IMR-90 (cell line): ENCODE measurements around the gene TRAPPC2L. TPM values are rescaled to one million over a fixed set of nuclear protein-coding genes. Genes with fewer than 3 reads are reported as not detected.

Experiments used
- ATAC-seq: fragments of 200-7000 bp; cut with Tn5 transposase; 2 replicates; pipeline ENCODE4 v1.9.1; 2020; ENCODE audit warnings: low read depth, mild to moderate bottlenecking, moderate library complexity
- BruUV-seq: library from RNA; stranded (reverse); fragments of 400-500 nt; replicated peaks from 2 replicates; lab custom pipeline; 2021; lab: Mats Ljungman, UMichigan
- CTCF ChIA-PET: fragments of 300-600 bp; formaldehyde crosslinking; extraction: SDS; loops from one replicate; lab custom pipeline; 2021; ENCODE audit warnings: antibody characterized with exemption; lab: Yijun Ruan, JAX
- POLR2A ChIA-PET: fragments of 300-600 bp; sonication (Branson Sonifier 250); formaldehyde crosslinking; loops from one replicate; lab custom pipeline; 2022; ENCODE audit warnings: antibody characterized with exemption; ENCODE audit not compliant: unreplicated experiment; lab: Charles Lee
- DNase-seq: peaks from one replicate; pipeline ENCODE4 v3.0.0; 2013
- H2AFZ ChIP-seq: replicated peaks from 2 replicates; pipeline ENCODE3; 2013; ENCODE audit warnings: low read length, mild to moderate bottlenecking; ENCODE audit not compliant: poor library complexity
- H2AK5ac ChIP-seq: 2 replicates; pipeline ENCODE4 v1.6.1; 2013; ENCODE audit warnings: low read depth, low read length, inconsistent platforms
- H2AK9ac ChIP-seq: replicated peaks from 2 replicates; pipeline ENCODE3; 2013; ENCODE audit warnings: mild to moderate bottlenecking, low read depth, low read length, moderate library complexity; ENCODE audit not compliant: poor library complexity
- H2BK120ac ChIP-seq: 2 replicates; pipeline ENCODE4 v1.6.1; 2013; ENCODE audit warnings: low read depth, low read length, inconsistent platforms
- H2BK15ac ChIP-seq: 3 replicates; pipeline ENCODE4 v1.6.1; 2013; ENCODE audit warnings: low read depth, low read length, inconsistent platforms
- H2BK20ac ChIP-seq: 2 replicates; pipeline ENCODE4 v1.6.1; 2013; ENCODE audit warnings: low read depth, mild to moderate bottlenecking, inconsistent platforms, low read length, moderate library complexity
- H2BK5ac ChIP-seq: 2 replicates; pipeline ENCODE4 v1.6.1; 2013; ENCODE audit warnings: mild to moderate bottlenecking, low read depth, low read length, inconsistent platforms; ENCODE audit not compliant: poor library complexity, severe bottlenecking
- H3K14ac ChIP-seq: replicated peaks from 2 replicates; pipeline ENCODE4 v1.6.1; 2013; ENCODE audit warnings: low read depth, low read length, inconsistent platforms
- H3K18ac ChIP-seq: 2 replicates; pipeline ENCODE4 v1.6.1; 2013; ENCODE audit warnings: low read depth, low read length, control low read depth
- H3K23ac ChIP-seq: 2 replicates; pipeline ENCODE4 v1.6.1; 2013; ENCODE audit warnings: low read depth, low read length, inconsistent platforms
- H3K27ac ChIP-seq: 2 replicates; pipeline ENCODE4 v1.5.1; 2013; ENCODE audit warnings: mild to moderate bottlenecking, control low read depth, low read length; ENCODE audit not compliant: insufficient read depth
- H3K27me3 ChIP-seq: 2 replicates; pipeline ENCODE4 v1.6.1; 2013; ENCODE audit warnings: low read length; ENCODE audit not compliant: control insufficient read depth, insufficient read depth
- H3K36me3 ChIP-seq: 2 replicates; pipeline ENCODE4 v1.6.1; 2013; ENCODE audit warnings: low read length, mixed read lengths; ENCODE audit not compliant: control insufficient read depth, insufficient read depth
- H3K4ac ChIP-seq: 2 replicates; pipeline ENCODE4 v1.6.1; 2013; ENCODE audit warnings: low read depth, low read length, inconsistent platforms
- H3K4me1 ChIP-seq: 2 replicates; pipeline ENCODE4 v1.6.1; 2013; ENCODE audit warnings: low read length, mixed read lengths; ENCODE audit not compliant: control insufficient read depth, insufficient read depth
- H3K4me2 ChIP-seq: 2 replicates; pipeline ENCODE4 v1.6.1; 2013; ENCODE audit warnings: low read depth, mild to moderate bottlenecking, control low read depth, low read length, moderate library complexity
- H3K4me3 ChIP-seq: 2 replicates; pipeline ENCODE4 v1.5.1; 2013; ENCODE audit warnings: low read depth, mild to moderate bottlenecking, control low read depth, low read length, moderate library complexity; ENCODE audit not compliant: insufficient read depth
- H3K56ac ChIP-seq: 2 replicates; pipeline ENCODE4 v1.6.1; 2013; ENCODE audit warnings: low read length, inconsistent platforms; ENCODE audit not compliant: insufficient read depth; ENCODE audit errors: extremely low read depth
- H3K79me1 ChIP-seq, 2 experiments: 2 replicates each; pipeline ENCODE4 v1.6.1; 2013; ENCODE audit warnings: low read length in 2 of 2, inconsistent platforms in 1 of 2, low read depth in 1 of 2
- H3K9ac ChIP-seq: 2 replicates; pipeline ENCODE4 v1.6.1; 2013; ENCODE audit warnings: low read depth, low read length, control low read depth
- H3K9me1 ChIP-seq: 2 replicates; pipeline ENCODE4 v1.6.1; 2013; ENCODE audit warnings: low read length, inconsistent platforms; ENCODE audit not compliant: insufficient read depth
- H3K9me3 ChIP-seq: 2 replicates; pipeline ENCODE4 v1.6.1; 2013; ENCODE audit warnings: low read length; ENCODE audit not compliant: control insufficient read depth, insufficient read depth
- H4K20me1 ChIP-seq: 2 replicates; pipeline ENCODE4 v1.6.1; 2013; ENCODE audit warnings: low read length, inconsistent platforms; ENCODE audit not compliant: insufficient read depth
- H4K5ac ChIP-seq: 2 replicates; pipeline ENCODE4 v1.6.1; 2013; ENCODE audit warnings: mild to moderate bottlenecking, low read depth, low read length, control low read depth
- H4K8ac ChIP-seq, 2 experiments: 2 replicates each; pipeline ENCODE4 v1.6.1; 2013; ENCODE audit warnings: low read depth in 2 of 2, low read length in 2 of 2, control low read depth in 1 of 2, inconsistent platforms in 1 of 2
- H4K91ac ChIP-seq: 2 replicates; pipeline ENCODE4 v1.6.1; 2013; ENCODE audit warnings: low read depth, low read length, inconsistent platforms; ENCODE audit not compliant: insufficient read depth
- BHLHE40 ChIP-seq: fragments of 150-350 bp; IDR thresholded peaks from 2 replicates; pipeline ENCODE4 v1.6.1; 2016; ENCODE audit warnings: mild to moderate bottlenecking, low read depth, low read length
- CEBPB ChIP-seq: IDR thresholded peaks from 2 replicates; pipeline ENCODE4 v1.6.1; 2012; ENCODE audit warnings: low read depth, low read length, improper control_type of control experiment
- CHD1 ChIP-seq: IDR thresholded peaks from 2 replicates; pipeline ENCODE4 v1.6.1; 2012; ENCODE audit warnings: low read depth, low read length, improper control_type of control experiment
- CTCF ChIP-seq: conservative IDR thresholded peaks from 2 replicates; pipeline ENCODE4 v1.5.1; 2012; ENCODE audit warnings: mild to moderate bottlenecking, low read depth, low read length, improper control_type of control experiment
- ELK1 ChIP-seq: fragments of 150-350 bp; IDR thresholded peaks from 2 replicates; pipeline ENCODE4 v1.6.1; 2016; ENCODE audit warnings: low read depth, mild to moderate bottlenecking, low read length, moderate library complexity, borderline replicate concordance
- FOS ChIP-seq: fragments of 150-350 bp; IDR thresholded peaks from 2 replicates; pipeline ENCODE4 v1.6.1; 2016; ENCODE audit warnings: low read depth, low read length
- MAFK ChIP-seq: IDR thresholded peaks from 2 replicates; pipeline ENCODE4 v1.6.1; 2012; ENCODE audit warnings: low read depth, low read length, improper control_type of control experiment
- MAZ ChIP-seq: IDR thresholded peaks from 2 replicates; pipeline ENCODE4 v1.6.1; 2012; ENCODE audit warnings: low read depth, mild to moderate bottlenecking, low read length, improper control_type of control experiment, moderate library complexity, borderline replicate concordance
- MXI1 ChIP-seq: IDR thresholded peaks from 2 replicates; pipeline ENCODE4 v1.6.1; 2012; ENCODE audit warnings: low read depth, mild to moderate bottlenecking, low read length, moderate library complexity, borderline replicate concordance
- NFE2L2 ChIP-seq: fragments of 150-350 bp; IDR thresholded peaks from 2 replicates; pipeline ENCODE4 v1.6.1; 2016; ENCODE audit warnings: low read depth, mild to moderate bottlenecking, low read length
- POLR2A ChIP-seq: IDR thresholded peaks from 2 replicates; pipeline ENCODE4 v1.6.1; 2012; ENCODE audit warnings: mild to moderate bottlenecking, low read depth, low read length
- RAD21 ChIP-seq: IDR thresholded peaks from 2 replicates; pipeline ENCODE4 v1.6.1; 2012; ENCODE audit warnings: low read length, improper control_type of control experiment
- RCOR1 ChIP-seq: IDR thresholded peaks from 2 replicates; pipeline ENCODE4 v1.6.1; 2012; ENCODE audit warnings: mild to moderate bottlenecking, low read length, improper control_type of control experiment; ENCODE audit not compliant: insufficient replicate concordance
- RFX5 ChIP-seq: IDR thresholded peaks from 2 replicates; pipeline ENCODE4 v1.8.0; 2012; ENCODE audit warnings: low read depth, mild to moderate bottlenecking, low read length, moderate library complexity
- SMC3 ChIP-seq: fragments of 150-350 bp; IDR thresholded peaks from 2 replicates; pipeline ENCODE4 v1.6.1; 2016; ENCODE audit warnings: low read depth, mild to moderate bottlenecking, antibody characterized with exemption, low read length, moderate library complexity
- USF2 ChIP-seq: fragments of 150-350 bp; IDR thresholded peaks from 2 replicates; pipeline ENCODE4 v1.6.1; 2017; ENCODE audit warnings: mild to moderate bottlenecking, antibody characterized with exemption, low read length, low read depth
- WGBS, 2 experiments: methylation state at CpG; one replicate each; pipeline versions ENCODE4 v1.1.5 to v1.1.7; 2013; ENCODE audit warnings: missing lambda C conversion rate in 2 of 2; ENCODE audit not compliant: insufficient read length in 1 of 2; ENCODE audit errors: extremely low coverage in 2 of 2; 5-methylcytosine and 5-hydroxymethylcytosine counted together
- dilution Hi-C: fragments of 300-500 bp; cut with HindIII; formaldehyde crosslinking; loops from one replicate; pipeline ENCODE4 v1.14.3; 2018; ENCODE audit warnings: low sequenced_read_pairs; ENCODE audit not compliant: unreplicated experiment
- in situ Hi-C: fragments of 300-500 bp; cut with MboI; formaldehyde crosslinking; loops from 3 replicates; pipeline ENCODE4 v1.14.3; 2019; ENCODE audit warnings: low sequenced_read_pairs, inconsistent platforms, mixed read lengths
- intact Hi-C: fragments of 100-400 bp; cut with micrococcal nuclease; formaldehyde crosslinking; loops from 2 replicates; pipeline ENCODE4 v1.10.0; 2022
- polyA plus RNA-seq, 3 experiments: library from polyadenylated mRNA; depleted of rRNA; stranded (reverse); fragments of >200 nt; gene quantifications; 2 replicates each; pipeline ENCODE4 v1.2.3, GENCODE V29; 2012; ENCODE audit warnings: low replicate concordance in 1 of 3
- total RNA-seq: library from RNA; depleted of rRNA; stranded (reverse); fragments of >200 nt; gene quantifications from 2 replicates; pipeline ENCODE4 v1.2.3, GENCODE V29; 2012

TRAPPC2L gene
- total and polyA plus RNA-seq, 2 of the 4 experiments (the other 2 are of a cell fraction): 102 to 109 TPM

- no peak overlapping the region for H2BK20ac ChIP-seq
- H3K4me2 ChIP-seq: no peak overlapping the region
- CTCF ChIA-PET: no interaction called here
- no CpG with 5 or more reads among the region's 14 CpGs for WGBS, 2 experiments
- no peak overlapping the region for H3K23ac ChIP-seq
- dilution Hi-C loops (no loop called here), intact Hi-C loops (no loop called here), in situ Hi-C loops (no loop called here)
- H4K5ac ChIP-seq: no peak overlapping the region
- no peaks in the 10 kb centered on the region for H3K4me1 ChIP-seq
- no peaks in the 10 kb centered on the region for H4K20me1 ChIP-seq
- no peak overlapping the region for H2BK5ac ChIP-seq
- DNase-seq (no peak), ATAC-seq (no peak)
- H2AFZ ChIP-seq: no peak overlapping the region
- no peak overlapping the region for H3K56ac ChIP-seq
- no peak overlapping the region for H2AK9ac ChIP-seq
- no peak overlapping the region for H2BK120ac ChIP-seq
- no peak for TF ChIP-seq SMC3
- TF ChIP-seq MXI1: no peak
- TF ChIP-seq ELK1: no peak
- no peak for TF ChIP-seq MAZ
- TF ChIP-seq NFE2L2: no peak
- no peak for TF ChIP-seq FOS
- TF ChIP-seq CTCF: no peak
- no peak for TF ChIP-seq CEBPB
- TF ChIP-seq USF2: no peak
- TF ChIP-seq MAFK: no peak
- no peak for TF ChIP-seq RAD21
- TF ChIP-seq RCOR1: no peak
- no peak for TF ChIP-seq RFX5
- TF ChIP-seq CHD1: no peak
- no peak for TF ChIP-seq POLR2A
- no peak for TF ChIP-seq BHLHE40
- H3K4ac ChIP-seq: no peak overlapping the region
- no peak overlapping the region for H2BK15ac ChIP-seq
- H2AK5ac ChIP-seq: no peak overlapping the region
- POLR2A ChIA-PET: no interaction called here
- H4K8ac ChIP-seq: no peak overlapping the region
- H3K36me3 ChIP-seq: no peaks in the 10 kb centered on the region
- H3K4me3 ChIP-seq: no peak overlapping the region
- no peak overlapping the region for H3K14ac ChIP-seq
- no peaks in the 10 kb centered on the region for H3K9me1 ChIP-seq
- no TSS peak for BruUV-seq
- H3K27ac ChIP-seq: no peak overlapping the region
- peaks cover 23% of the 10 kb centered on the region; the same call in 1 of the 2 replicates for H3K27me3 ChIP-seq
- H3K18ac ChIP-seq: no peak overlapping the region
- H3K79me1 ChIP-seq: no peaks in the 10 kb centered on the region
- no peak overlapping the region for H3K9ac ChIP-seq
- H3K9me3 ChIP-seq: no peaks in the 10 kb centered on the region
- H4K91ac ChIP-seq: no peak overlapping the region
Measured at GRCh38 chr16:88903267-88903666, 46.3 kb downstream of the TRAPPC2L start.
